H1 (cell line): Measurements from ENCODE around the gene ZBTB16. TPM values are rescaled to one million over a fixed set of nuclear protein-coding genes. Genes with fewer than 3 reads are reported as not detected.

Source experiments
- CBX5 ChIP-seq: fragments of 300-800, 300-1000 bp; sonication (generic); IDR thresholded peaks from 2 replicates; pipeline ENCODE4 v1.7.1; 2016; ENCODE audit warnings: antibody characterized with exemption, low read length, low read depth
- CEBPB ChIP-seq: IDR thresholded peaks from 2 replicates; pipeline ENCODE4 v1.6.1; 2012; ENCODE audit warnings: low read depth, low read length
- GTF2F1 ChIP-seq: IDR thresholded peaks from 2 replicates; pipeline ENCODE4 v1.6.1; 2012; ENCODE audit warnings: low read depth, low read length, improper control_type of control experiment, borderline replicate concordance
- KDM4A ChIP-seq: IDR thresholded peaks from one replicate; pipeline ENCODE4 v1.7.1; 2012; ENCODE audit warnings: low read depth, mild to moderate bottlenecking, moderate library complexity, low read length, inconsistent platforms; ENCODE audit not compliant: severe bottlenecking
- RAD21 ChIP-seq, 2 experiments: IDR thresholded peaks in 1 of 2; conservative IDR thresholded peaks in 1 of 2; 2 replicates each; pipeline ENCODE4 v1.6.1; 2011; ENCODE audit warnings: low read depth in 2 of 2, low read length in 2 of 2, improper control_type of control experiment in 1 of 2, inconsistent platforms in 1 of 2, mild to moderate bottlenecking in 1 of 2, moderate library complexity in 1 of 2
- SP4 ChIP-seq: IDR thresholded peaks from 2 replicates; pipeline ENCODE4 v1.6.1; 2012; ENCODE audit warnings: low read length, inconsistent platforms
- TAF1 ChIP-seq: IDR thresholded peaks from 2 replicates; pipeline ENCODE4 v1.6.1; 2011; ENCODE audit warnings: mild to moderate bottlenecking, low read depth, low read length
- polyA plus RNA-seq, 7 experiments: library from polyadenylated mRNA; depleted of rRNA in 3 of 7; stranded (reverse) in 5 of 7; unstranded in 2 of 7; fragments of >200 nt in 5 of 7; fragments of 200-250 nt in 2 of 7; gene quantifications; 1 replicate in 5 of 7; 2 replicates in 1 of 7; 4 replicates in 1 of 7; pipeline versions ENCODE4 v1.2.1 to v1.2.3, GENCODE V29; 2011 to 2013; ENCODE audit warnings: missing spikeins in 2 of 7, mixed read lengths in 2 of 7
- total RNA-seq: library from RNA; stranded (reverse); fragmentation: NEBNext Ultra II Directional; extraction: Animal tissue kit (Norgen Biotek cat#: 25700); gene quantifications from 2 replicates; pipeline ENCODE4 v1.2.1, GENCODE V29; 2021

The ZBTB16 gene
- total and polyA plus RNA-seq, 2 of the 8 experiments (the other 6 are each of a cell fraction or from before 2014, with no cell fraction given): 0.12 to 0.61 TPM

GRCh38 chr11:114170226-114170625 is 110.7 kb downstream of the ZBTB16 start (continued):
- no peak for TF ChIP-seq KDM4A
- TF ChIP-seq SP4: no peak
- no peak for TF ChIP-seq RAD21 (IDR thresholded peaks at IDR 0.05 in 1 of 2, conservative IDR thresholded peaks at IDR 0.05 in 1 of 2; ENCODE audit: low read depth in 2 of 2, low read length in 2 of 2)
- no peak for TF ChIP-seq TAF1
- TF ChIP-seq CBX5: no peak
- TF ChIP-seq GTF2F1: no peak
- no peak for TF ChIP-seq CEBPB
